Epidermal melanocyte (primary cell): Measurements from ENCODE around the gene ZNF138.
"Not testable (repeated sequence)": the region's sequence is repeated elsewhere in the genome, so short reads cannot be mapped to it uniquely, and the experiment has no call there.

Experiments used
- DNase-seq: peaks from one replicate; pipeline ENCODE4 v3.0.0; 2011; ENCODE audit warnings: low spot score; ENCODE audit not compliant: insufficient read length

The ZNF138 gene

GRCh38 chr7:64838051-64838450, 43.8 kb downstream of the ZNF138 start:
- not testable (repeated sequence) for DNase-seq

DNA sequence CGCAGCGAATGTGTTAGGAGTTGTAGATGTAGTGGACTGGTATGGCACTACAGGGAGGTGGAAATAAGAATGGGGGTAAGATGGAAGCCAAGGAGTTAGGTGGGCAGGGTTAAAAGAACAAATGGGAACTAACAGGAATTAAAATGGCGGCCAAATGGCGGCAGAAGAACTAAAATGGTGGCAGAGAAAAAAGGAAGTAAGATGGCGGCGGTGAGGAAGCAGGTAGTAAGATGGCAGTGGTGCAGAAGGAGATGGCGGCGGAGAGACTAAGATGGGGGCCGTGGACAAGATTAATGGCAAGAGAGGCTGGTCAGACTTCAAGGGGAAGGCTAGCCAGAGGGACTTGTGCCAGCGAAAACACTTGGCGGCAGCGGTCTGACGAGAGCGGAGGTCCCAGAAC, 44.5 kb downstream of the ZNF138 start:
- DNase-seq = no peak

DNA sequence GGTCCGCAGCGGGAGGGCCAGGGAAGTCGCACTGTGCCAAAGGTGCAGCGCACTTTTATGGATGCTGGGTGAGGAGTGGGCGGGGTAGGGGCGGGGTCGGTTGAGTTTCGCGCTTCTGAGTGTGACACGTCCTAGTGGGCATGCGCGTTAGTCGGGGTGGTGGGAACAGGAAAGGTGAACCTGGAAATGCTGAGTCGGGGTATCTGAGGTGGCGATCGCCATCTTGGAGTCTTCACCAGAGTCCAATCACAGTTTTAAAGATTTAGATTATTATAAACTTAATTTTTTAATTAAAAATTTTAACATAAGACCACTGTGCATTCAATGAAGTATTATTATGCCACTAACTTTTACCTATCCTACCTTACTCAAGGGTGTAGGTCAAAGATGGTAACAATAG, 45.7 kb downstream of the ZNF138 start:
- DNase-seq = no peak

- no peak for DNase-seq
Observed at GRCh38 chr7:64849250-64849923, 55.2 kb downstream of the ZNF138 start.

- DNase-seq = no peak
Observed at GRCh38 chr7:64849924-64850499, 55.8 kb downstream of the ZNF138 start.

DNA sequence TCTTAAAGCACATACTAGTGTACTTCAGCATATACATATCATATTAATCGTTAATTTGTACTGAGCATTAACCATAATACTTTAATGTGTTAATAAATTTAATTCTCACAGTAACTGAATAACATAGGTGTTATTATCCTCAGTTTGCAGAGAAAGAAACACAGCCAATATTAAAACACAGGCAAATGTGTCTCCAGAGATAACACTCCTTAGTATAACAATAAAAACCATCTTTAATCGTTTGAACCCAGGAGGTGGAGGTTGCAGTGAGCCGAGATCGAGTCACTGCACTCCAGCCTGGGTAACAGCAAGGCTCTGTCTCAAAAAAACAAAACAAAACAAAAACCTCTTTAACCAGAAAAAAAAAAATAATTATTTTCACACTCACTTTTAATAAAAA, 59.5 kb downstream of the ZNF138 start:
- no peak for DNase-seq

- DNase-seq = no peak
Observed at GRCh38 chr7:64854969-64855368, 60.7 kb downstream of the ZNF138 start.

DNA sequence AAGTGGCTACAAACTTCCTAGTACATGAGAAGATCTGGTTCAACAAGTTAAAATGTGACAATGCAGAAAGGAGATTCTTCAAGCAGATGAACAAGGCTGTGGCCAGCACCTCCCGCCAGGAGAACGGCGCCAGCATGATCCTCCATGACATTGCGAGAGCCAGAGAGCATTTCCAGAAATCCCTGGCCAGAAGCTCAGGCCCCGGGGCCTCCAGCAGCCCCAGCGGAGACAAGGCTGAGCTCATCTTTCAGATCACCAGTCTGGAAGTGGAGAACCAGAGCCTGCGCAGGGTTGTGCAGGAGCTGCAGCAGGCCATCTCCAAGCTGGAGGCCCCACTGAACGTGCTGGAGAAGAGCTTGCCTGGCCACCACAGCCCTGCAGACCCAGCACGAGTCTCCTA, 68.8 kb downstream of the ZNF138 start:
- no peak for DNase-seq

GRCh38 chr7:64863530-64863929, 69.3 kb downstream of the ZNF138 start:
- not testable (repeated sequence) for DNase-seq

DNA sequence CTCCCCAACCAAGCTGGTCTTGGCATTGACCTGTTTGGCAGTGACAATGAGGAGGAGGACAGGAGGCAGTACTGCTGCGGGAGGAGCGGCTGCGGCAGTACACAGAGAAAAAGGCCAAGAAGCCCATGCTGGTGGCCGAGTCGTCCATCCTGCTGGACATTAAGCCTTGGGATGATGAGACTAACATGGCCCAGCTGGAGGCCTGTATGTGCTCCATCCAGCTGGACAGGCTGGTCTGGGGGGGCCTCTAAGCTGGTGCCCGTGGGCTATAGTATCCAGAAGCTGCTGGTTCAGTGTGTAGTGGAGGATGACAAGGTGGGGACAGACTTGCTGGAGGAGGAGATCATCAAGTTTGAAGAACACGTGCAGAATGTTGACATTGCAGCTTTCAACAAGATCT, 69.7 kb downstream of the ZNF138 start:
- DNase-seq = no peak

- no peak for DNase-seq
Observed at GRCh38 chr7:64867863-64868440, 73.7 kb downstream of the ZNF138 start.

GRCh38 chr7:64868499-64868898, 74.3 kb downstream of the ZNF138 start:
- DNase-seq = no peak

DNA sequence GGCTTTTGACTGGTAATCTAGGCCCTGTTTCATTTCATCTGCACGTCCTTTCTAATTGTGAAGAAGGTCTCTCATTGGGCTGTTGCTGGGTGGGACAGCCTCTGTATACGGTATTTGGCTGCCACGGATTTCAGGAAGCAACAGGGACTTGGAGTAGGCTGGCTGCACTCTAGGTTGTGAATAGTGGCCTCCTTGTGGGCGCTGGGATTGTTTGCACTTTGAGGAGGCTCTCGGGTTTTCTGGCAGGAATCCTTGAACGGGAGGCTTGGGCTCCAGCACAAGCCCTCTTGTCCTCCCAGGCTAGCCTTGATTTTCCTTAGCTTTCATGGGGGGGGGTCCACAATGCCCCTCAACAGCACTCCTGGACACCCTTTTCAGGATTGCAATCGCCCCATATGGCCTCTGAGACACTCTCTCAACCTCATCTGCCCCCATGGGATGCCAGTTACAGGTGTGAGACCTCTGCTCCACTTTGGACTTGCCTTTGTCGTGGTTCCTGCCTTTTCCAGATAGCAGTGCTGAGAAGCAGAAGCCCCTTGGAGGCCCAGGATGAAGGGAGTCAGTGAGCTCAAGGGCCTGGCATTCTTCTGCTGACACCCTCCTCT, 75.0 kb downstream of the ZNF138 start:
- no peak for DNase-seq

- no peak for DNase-seq
Observed at GRCh38 chr7:64869912-64870562, 75.8 kb downstream of the ZNF138 start.

DNA sequence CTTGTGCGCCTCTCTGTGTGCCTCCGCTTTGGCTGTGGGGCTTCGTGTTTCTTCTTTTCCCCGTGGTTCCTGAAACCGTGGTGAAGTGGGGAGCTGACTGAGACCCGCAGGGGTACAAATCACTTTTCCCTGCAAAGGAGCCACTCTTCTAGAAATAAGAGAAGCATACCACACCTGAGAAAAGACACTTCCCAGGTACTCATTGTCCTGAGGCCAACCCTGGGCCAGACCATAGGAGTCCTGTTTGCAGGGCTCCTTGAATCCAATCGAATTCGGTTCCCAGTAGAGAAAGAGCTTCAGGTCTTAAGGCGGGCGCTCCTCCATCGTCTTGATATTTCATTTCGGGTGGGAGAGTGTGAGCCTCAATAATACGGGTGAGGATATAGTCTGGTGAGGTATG, 76.4 kb downstream of the ZNF138 start:
- DNase-seq = no peak

DNA sequence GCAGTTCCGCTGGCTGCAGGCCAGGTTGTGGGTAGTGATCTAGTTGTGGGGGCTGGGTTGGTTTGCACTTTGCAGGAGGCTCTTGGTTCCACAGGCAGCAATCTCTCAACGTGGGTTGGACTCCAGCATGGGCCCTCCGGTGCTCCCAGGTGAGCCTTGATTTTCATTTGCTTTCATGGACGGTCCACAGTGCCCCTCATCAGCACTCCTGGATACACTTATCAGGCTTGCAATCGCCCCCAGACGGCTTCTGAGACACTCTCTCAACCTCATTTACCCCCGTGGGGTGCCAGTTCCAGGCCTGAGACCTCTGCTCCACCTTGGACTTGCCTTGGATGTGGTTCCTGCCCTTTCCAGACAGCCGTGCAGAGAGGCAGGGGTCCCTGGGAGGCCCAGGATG, 77.5 kb downstream of the ZNF138 start:
- no peak for DNase-seq

DNA sequence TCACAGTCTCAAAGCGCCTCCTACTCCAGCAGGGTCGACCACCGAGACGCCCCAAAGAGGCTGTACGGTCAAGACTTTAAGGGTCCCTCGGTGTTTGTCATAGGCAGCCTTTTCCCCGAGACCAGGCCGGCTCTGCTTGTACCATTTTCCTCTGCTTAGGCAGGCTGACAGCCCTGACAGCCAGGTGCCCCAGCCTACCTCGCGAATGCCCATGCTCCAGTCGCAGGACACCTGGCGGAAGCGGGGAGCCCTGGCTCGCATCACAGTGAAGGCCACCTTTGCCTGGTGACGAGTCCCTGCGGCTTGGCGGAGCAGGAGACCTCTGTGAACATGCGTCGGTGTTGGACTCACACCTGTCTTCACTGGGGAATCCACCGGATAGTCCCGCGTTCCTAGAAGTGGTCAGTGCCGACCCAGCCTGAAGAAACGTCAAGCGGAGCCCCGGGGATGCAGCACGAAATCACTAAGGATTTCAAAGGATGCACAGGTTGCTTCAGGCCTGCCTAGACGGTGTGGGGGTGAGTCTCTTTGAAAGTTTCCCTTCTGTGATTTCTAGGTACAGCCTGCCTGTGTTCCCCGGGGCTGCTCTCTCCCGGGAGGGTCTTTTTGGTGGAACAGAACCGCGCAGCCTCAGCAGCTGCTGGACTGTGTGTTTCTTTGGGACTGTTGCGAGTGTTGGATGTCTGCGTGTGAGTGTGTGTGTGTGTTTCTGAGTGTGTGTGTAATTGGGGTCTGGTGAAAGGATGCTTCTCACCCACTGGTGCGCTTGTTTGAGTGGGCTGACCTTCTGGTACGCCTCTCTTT, 78.3 kb downstream of the ZNF138 start:
- DNase-seq = no peak

GRCh38 chr7:64873155-64873500, 78.9 kb downstream of the ZNF138 start:
- no peak for DNase-seq

- no peak for DNase-seq
Observed at GRCh38 chr7:64873517-64873916, 79.3 kb downstream of the ZNF138 start.

GRCh38 chr7:64874114-64874513, 79.9 kb downstream of the ZNF138 start:
- no peak for DNase-seq

DNA sequence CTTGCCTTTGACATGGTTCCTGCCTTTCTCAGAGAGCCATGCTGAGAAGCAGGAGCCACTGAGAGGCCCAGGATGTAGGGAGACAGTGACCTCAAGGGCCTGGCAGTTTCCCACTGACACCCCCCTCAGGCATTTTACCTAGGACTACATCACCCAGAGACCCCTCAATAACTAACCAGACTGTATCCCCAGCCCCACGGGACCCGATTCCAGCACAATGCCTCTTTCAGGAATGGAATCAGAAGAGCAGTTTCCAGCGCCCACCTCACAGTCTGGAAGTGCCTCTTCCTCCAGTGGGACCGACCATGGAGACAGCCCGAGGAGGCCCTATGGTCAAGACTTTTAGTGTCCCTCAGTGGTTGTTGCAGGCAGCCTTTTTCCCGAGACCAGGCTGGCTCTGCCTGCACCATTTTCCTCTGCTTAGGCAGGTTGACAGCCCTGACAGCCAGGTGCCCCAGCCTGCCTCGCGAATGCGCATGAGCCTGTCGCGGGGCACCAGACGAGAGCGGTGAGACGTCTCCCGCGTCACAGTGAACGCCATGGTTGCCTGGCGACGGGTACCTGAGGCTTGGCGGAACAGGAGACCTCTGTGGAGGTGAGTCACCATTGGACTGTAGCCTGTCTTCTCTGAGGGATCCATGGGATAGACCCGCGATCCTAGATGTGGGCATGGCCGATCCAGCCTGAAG, 80.5 kb downstream of the ZNF138 start:
- DNase-seq = no peak
